ENCODE measurements around the gene CDK6. TPM values are rescaled to one million over a fixed set of nuclear protein-coding genes. Genes with fewer than 3 reads are reported as not detected.

Gene CDK6
- polyA plus RNA-seq, 1 donor: 22.4 TPM

DNA sequence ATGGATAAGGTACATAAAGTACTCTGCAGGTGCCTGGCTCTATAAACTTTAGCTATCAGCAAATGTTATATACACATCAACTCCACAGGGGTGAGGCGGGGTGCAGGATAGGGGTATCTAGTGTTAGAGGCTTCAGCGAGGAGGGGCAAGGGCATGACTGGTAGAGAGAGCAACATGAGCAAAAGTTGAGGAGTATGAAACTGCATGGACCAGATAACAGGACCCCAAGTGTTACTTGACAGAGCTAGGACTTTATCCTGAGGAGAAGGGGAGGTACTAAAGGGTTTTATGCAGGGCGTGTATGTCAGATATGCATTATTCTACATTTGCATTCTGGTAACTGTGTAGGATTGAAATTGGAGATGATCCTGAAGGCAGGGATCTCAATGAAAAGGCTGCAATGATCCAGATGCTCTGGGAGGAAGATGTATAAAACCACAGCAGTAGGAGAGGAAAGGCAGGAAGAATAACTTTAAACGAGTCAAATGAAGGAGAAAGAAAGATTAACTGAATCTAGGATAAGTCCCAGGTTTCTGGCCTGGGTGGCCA is 136.3 kb downstream of the CDK6 start:
- Histone ChIP-seq H3K4me1 (ENCODE audit: control insufficient read depth, insufficient read depth, low read length) (peaks cover 32% of the 10 kb centered on the region), H3K36me3 (ENCODE audit: control insufficient read depth, insufficient read depth, low read length) (no peaks in the 10 kb centered on the region), H3K9me3 (ENCODE audit: control insufficient read depth, low read depth, low read length) (no peaks in the 10 kb centered on the region), H3K27ac (ENCODE audit: low read length) (no peak overlapping the region), H3K27me3 (ENCODE audit: control insufficient read depth, insufficient read depth, low read length) (no peaks in the 10 kb centered on the region), H3K4me3 (ENCODE audit: low read length) (no peak overlapping the region)
- DNase-seq: no peak
- 83% methylated on average over 2 of the region's 4 CpGs for WGBS (ENCODE audit: insufficient coverage, low lambda C conversion rate)

DNA sequence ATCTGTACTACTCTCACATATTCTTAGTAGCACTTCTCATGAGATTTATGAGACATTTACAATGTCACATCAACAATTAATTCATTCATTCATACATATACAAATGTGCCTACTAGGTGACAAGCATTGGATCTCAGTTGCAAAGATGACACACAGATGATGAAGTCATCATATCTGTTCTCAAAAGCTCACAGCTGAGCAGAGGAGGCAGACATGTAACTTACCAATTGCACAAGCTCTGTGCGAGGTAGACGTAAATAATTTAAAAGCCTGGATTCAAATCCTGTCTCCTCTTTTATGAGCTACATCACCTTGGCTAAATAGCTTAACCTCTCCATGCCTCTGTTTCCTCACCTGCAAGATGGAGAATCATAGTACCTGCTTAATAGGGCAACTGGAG is 136.8 kb downstream of the CDK6 start:
- no peaks in the 10 kb centered on the region for H3K36me3 ChIP-seq (ENCODE audit: control insufficient read depth, insufficient read depth, low read length)
- H3K4me1 ChIP-seq (ENCODE audit: control insufficient read depth, insufficient read depth, low read length): peaks cover 32% of the 10 kb centered on the region
- DNase-seq: no peak
- WGBS (ENCODE audit: insufficient coverage, low lambda C conversion rate): no CpG with 5 or more reads among the region's 2 CpGs
- H3K27me3 ChIP-seq (ENCODE audit: control insufficient read depth, insufficient read depth, low read length): no peaks in the 10 kb centered on the region
- no peak overlapping the region for H3K27ac ChIP-seq (ENCODE audit: low read length)
- no peaks in the 10 kb centered on the region for H3K9me3 ChIP-seq (ENCODE audit: control insufficient read depth, low read depth, low read length)
- H3K4me3 ChIP-seq (ENCODE audit: low read length): no peak overlapping the region

DNA sequence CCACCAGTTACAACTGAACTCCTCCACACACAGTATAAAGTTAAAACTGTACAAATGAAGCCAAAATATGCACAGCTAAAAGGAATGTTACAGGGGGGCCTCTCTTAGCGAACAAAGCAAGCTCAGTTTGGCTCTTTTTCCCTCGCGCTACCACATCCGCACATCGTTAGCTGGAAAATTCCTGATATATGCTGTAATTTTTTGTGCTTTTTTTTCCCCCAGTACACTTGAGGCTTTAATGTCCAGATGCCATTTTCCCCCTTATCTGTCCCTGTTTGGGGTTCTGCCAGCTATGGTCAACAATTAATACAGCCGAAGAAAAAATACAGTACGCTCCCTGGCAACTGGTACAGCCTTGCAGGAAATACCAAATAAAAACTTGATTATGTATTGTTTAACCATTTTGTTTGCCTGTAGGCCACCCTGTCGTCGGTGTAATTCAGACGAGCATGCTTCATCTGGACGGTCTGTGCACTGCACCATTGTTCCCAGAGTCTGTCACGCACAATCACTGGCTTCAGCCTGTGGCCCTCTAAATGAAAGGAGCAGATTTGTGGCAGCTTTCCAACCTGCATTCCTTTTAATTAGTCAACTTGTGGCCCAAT is 138.0 kb downstream of the CDK6 start:
- DNase-seq: peak; percentile 38 to 49
- Histone ChIP-seq H3K4me3 (ENCODE audit: low read length) (no peak overlapping the region), H3K27ac (ENCODE audit: low read length) (peak overlapping the region; percentile 46), H3K4me1 (ENCODE audit: control insufficient read depth, insufficient read depth, low read length) (peaks cover 35% of the 10 kb centered on the region), H3K9me3 (ENCODE audit: control insufficient read depth, low read depth, low read length) (no peaks in the 10 kb centered on the region), H3K36me3 (ENCODE audit: control insufficient read depth, insufficient read depth, low read length) (no peaks in the 10 kb centered on the region), H3K27me3 (ENCODE audit: control insufficient read depth, insufficient read depth, low read length) (no peaks in the 10 kb centered on the region)
- 52% methylated on average over 5 of the region's 12 CpGs for WGBS (ENCODE audit: insufficient coverage, low lambda C conversion rate)

DNA sequence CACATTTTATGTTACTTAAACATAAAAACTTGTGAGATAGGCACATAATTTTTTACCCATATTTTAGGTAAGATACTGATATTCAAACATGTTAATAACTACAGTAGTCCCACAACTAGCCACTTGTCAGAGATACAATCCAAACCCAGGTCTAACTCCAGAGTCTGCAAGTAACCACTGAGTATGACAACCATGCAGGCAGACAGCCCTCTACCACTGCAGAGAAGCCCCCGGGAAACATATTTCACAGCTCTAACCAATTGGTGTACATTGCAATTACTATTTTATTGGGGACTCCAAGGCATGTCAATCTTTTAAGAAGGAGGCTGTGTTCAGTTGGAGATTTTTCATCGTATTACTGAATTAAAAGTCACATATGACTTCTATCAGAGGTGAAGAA is 139.0 kb downstream of the CDK6 start:
- Histone ChIP-seq H3K9me3 (ENCODE audit: control insufficient read depth, low read depth, low read length) (no peaks in the 10 kb centered on the region), H3K4me3 (ENCODE audit: low read length) (no peak overlapping the region), H3K36me3 (ENCODE audit: control insufficient read depth, insufficient read depth, low read length) (no peaks in the 10 kb centered on the region), H3K4me1 (ENCODE audit: control insufficient read depth, insufficient read depth, low read length) (peaks cover 35% of the 10 kb centered on the region), H3K27me3 (ENCODE audit: control insufficient read depth, insufficient read depth, low read length) (no peaks in the 10 kb centered on the region), H3K27ac (ENCODE audit: low read length) (peak overlapping the region; percentile 46)
- no peak for DNase-seq
- 100% methylated on average over 1 of the region's 2 CpGs for whole genome bisulfite sequencing (ENCODE audit: insufficient coverage, low lambda C conversion rate)

DNA sequence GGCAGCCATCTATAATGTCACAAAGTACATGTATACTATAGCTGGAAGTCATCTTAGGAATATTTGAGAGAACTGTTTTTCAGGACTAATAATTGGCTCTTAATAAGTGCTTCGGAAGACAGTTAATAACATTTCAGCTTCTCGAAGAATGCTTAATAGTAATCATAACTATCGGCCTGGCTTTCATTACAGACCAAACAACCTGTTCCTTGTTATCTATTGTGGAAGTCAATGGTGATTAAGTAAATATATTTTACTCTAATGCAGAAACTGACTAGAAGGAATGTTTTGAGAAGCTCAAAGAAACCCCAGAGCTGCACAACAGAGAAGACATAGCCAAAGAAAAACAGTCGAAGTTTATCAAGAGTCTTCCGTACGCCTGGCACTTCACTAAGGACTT is 139.4 kb downstream of the CDK6 start:
- no CpG with 5 or more reads among the region's 6 CpGs for WGBS (ENCODE audit: insufficient coverage, low lambda C conversion rate)
- no peak for DNase-seq
- no peak overlapping the region for H3K4me3 ChIP-seq (ENCODE audit: low read length)
- no peaks in the 10 kb centered on the region for H3K27me3 ChIP-seq (ENCODE audit: control insufficient read depth, insufficient read depth, low read length)
- no peaks in the 10 kb centered on the region for H3K9me3 ChIP-seq (ENCODE audit: control insufficient read depth, low read depth, low read length)
- H3K4me1 ChIP-seq (ENCODE audit: control insufficient read depth, insufficient read depth, low read length): peaks cover 35% of the 10 kb centered on the region
- no peak overlapping the region for H3K27ac ChIP-seq (ENCODE audit: low read length)
- no peaks in the 10 kb centered on the region for H3K36me3 ChIP-seq (ENCODE audit: control insufficient read depth, insufficient read depth, low read length)

DNA sequence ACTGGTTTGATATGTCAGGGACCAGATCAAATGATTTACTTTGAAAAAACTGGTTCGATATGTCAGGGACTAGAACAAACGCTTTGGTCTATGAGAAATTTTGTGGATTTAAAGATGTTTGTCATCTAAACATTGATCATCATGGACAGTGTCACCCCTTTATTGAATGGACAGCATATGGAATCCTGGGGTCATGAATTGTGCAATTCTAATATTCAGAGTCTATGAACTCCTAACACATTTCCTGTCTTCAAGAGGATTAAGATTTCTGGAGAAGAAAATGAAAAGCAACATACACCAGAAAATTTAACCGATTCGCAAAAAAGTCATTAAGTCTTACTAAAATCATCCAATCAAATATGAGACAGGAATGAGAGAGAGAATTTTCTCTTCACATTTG is 139.8 kb downstream of the CDK6 start:
- no peaks in the 10 kb centered on the region for H3K36me3 ChIP-seq (ENCODE audit: control insufficient read depth, insufficient read depth, low read length)

DNA sequence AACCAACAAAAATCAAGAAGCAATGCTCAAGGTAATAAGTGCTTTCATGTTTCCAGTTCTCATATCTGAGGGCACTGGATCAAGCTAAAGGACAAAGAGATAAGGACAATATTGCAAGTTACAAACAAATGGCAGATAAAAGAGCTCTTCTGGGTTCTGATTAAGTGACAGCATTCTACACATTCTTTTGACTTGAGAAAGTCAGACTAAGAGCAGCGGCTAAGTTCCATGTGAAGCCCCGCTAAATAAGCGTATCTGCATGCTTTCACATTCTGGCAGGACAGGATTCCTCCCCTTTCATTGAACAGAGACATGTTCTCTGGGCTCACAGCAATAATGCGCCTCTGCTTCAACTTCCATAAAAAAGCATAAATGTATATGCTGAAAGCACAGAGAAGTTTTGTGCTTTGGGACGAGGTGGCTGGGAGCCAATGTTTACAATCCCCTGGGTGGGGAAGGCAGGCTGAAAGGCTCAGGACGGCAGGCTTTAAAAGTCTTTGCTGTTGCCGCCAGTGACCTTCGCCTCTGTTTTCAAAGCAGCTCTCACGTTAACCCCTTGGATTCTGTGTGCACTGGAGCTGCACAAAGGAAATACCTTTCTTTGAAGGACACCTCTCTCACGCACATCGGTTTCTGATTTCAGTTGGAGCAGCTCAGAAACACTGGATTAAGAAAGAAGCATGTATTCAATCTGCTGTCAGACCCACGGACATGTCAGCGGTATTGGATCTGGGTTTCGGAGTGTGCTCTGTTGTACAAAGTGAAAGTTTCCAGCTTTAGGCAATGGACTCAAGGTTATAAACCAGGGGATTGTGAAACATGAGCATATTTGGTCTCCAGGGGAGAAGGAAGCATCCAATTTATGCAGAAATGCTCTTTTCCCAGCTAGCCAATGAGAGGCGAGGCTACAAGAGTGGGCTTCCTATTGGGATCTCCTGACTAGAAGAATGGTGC is 140.8 kb downstream of the CDK6 start:
- Histone ChIP-seq H3K4me1 (ENCODE audit: control insufficient read depth, insufficient read depth, low read length) (peaks cover 35% of the 10 kb centered on the region), H3K4me3 (ENCODE audit: low read length) (peak overlapping the region; percentile 44)
- 0% methylated on average over 1 of the region's 15 CpGs for WGBS (ENCODE audit: insufficient coverage, low lambda C conversion rate)

More for the DNA sequence above, 139.8 kb downstream of the CDK6 start:
- DNase-seq: no peak
- Histone ChIP-seq H3K27me3 (ENCODE audit: control insufficient read depth, insufficient read depth, low read length) (no peaks in the 10 kb centered on the region), H3K9me3 (ENCODE audit: control insufficient read depth, low read depth, low read length) (no peaks in the 10 kb centered on the region), H3K4me3 (ENCODE audit: low read length) (no peak overlapping the region), H3K4me1 (ENCODE audit: control insufficient read depth, insufficient read depth, low read length) (peaks cover 35% of the 10 kb centered on the region), H3K27ac (ENCODE audit: low read length) (peak overlapping the region; percentile 74)
- WGBS (ENCODE audit: insufficient coverage, low lambda C conversion rate): 100% methylated on average over 2 of the region's 4 CpGs

DNA sequence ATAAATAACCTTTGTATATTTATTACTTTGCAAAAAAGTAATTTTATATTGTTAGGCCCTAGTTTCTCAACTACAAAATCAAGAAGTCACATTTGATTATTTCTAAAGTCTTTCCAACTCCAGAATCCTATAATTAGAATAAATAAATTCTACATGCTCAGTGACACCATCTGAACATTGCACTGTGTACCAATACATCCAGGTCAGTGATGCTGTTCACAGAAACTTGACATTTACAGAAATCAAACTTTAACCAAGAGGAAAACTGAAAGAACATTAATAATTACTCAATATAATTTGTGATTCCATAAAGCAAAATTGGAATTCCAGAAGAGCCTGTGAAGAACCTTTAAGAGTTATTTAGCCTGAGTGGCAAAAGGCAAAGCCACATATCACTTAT is 142.2 kb downstream of the CDK6 start:
- no peak for DNase-seq
- no peak overlapping the region for H3K4me3 ChIP-seq (ENCODE audit: low read length)
- no peaks in the 10 kb centered on the region for H3K27me3 ChIP-seq (ENCODE audit: control insufficient read depth, insufficient read depth, low read length)
- no peak overlapping the region for H3K27ac ChIP-seq (ENCODE audit: low read length)
- no peaks in the 10 kb centered on the region for H3K36me3 ChIP-seq (ENCODE audit: control insufficient read depth, insufficient read depth, low read length)
- peaks cover 4% of the 10 kb centered on the region for H3K9me3 ChIP-seq (ENCODE audit: control insufficient read depth, low read depth, low read length)
- H3K4me1 ChIP-seq (ENCODE audit: control insufficient read depth, insufficient read depth, low read length): peaks cover 25% of the 10 kb centered on the region

More for the DNA sequence above, 140.8 kb downstream of the CDK6 start:
- Histone ChIP-seq H3K27me3 (ENCODE audit: control insufficient read depth, insufficient read depth, low read length) (no peaks in the 10 kb centered on the region), H3K36me3 (ENCODE audit: control insufficient read depth, insufficient read depth, low read length) (no peaks in the 10 kb centered on the region), H3K9me3 (ENCODE audit: control insufficient read depth, low read depth, low read length) (no peaks in the 10 kb centered on the region), H3K27ac (ENCODE audit: low read length) (peak overlapping the region; percentile 74)
- peak; percentile 77 to 92 for DNase-seq

DNA sequence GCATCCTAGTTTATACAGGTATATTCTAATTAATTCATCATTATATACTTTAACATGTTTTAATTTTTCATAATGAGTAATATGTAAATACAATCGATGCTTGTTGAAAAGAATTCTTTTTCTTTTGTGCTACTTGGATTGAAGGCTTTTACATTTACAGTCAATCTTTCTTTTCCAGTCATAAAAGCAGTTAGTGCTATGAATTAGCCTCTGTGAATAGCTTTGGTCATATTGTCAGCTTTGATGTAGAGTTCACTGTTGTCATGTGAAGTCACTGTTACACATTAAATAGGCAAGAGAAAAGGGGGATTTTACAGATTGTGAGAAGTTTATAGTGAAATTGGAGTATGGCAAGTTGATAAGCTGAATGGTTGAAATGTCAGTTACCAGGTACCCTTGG is 142.9 kb downstream of the CDK6 start:
- Histone ChIP-seq H3K27ac (ENCODE audit: low read length) (no peak overlapping the region), H3K36me3 (ENCODE audit: control insufficient read depth, insufficient read depth, low read length) (no peaks in the 10 kb centered on the region), H3K4me1 (ENCODE audit: control insufficient read depth, insufficient read depth, low read length) (peaks cover 18% of the 10 kb centered on the region), H3K27me3 (ENCODE audit: control insufficient read depth, insufficient read depth, low read length) (no peaks in the 10 kb centered on the region), H3K4me3 (ENCODE audit: low read length) (no peak overlapping the region), H3K9me3 (ENCODE audit: control insufficient read depth, low read depth, low read length) (peaks cover 4% of the 10 kb centered on the region)
- DNase-seq: no peak
- 100% methylated on average over 1 of the region's 1 CpG for WGBS (ENCODE audit: insufficient coverage, low lambda C conversion rate)

DNA sequence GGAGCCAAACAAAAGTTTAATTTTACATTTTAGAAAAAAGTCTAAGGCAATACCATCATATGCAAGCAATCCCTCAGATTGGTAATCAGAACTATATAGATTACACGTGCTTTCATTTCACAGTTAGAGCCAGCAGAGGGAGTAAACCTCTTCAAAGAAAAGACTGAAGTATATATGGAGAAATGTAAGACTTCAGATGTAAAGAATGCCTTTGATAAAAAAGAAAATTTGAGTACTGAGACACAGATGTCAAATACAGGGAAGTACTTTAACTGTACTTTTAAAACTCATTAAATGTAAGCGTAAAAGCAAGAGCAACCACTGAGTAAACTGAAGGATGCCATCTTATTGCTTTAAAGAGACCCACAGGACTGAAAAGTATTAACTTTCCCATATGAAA is 144.8 kb downstream of the CDK6 start:
- DNase-seq: peak; percentile 40 to 55
- WGBS (ENCODE audit: insufficient coverage, low lambda C conversion rate): 0% methylated on average over 1 of the region's 2 CpGs
- H3K4me3 ChIP-seq (ENCODE audit: low read length): no peak overlapping the region
- H3K4me1 ChIP-seq (ENCODE audit: control insufficient read depth, insufficient read depth, low read length): peaks cover 6% of the 10 kb centered on the region
- H3K27me3 ChIP-seq (ENCODE audit: control insufficient read depth, insufficient read depth, low read length): no peaks in the 10 kb centered on the region
- no peak overlapping the region for H3K27ac ChIP-seq (ENCODE audit: low read length)
- no peaks in the 10 kb centered on the region for H3K36me3 ChIP-seq (ENCODE audit: control insufficient read depth, insufficient read depth, low read length)
- H3K9me3 ChIP-seq (ENCODE audit: control insufficient read depth, low read depth, low read length): peaks cover 4% of the 10 kb centered on the region

All from large intestine (tissue), 3 donors.